Measurements from ENCODE around the gene SLC39A11.

Gene SLC39A11

GRCh38 chr17:72950242-72950931 is 142.1 kb downstream of the SLC39A11 start:
- no peak for TF ChIP-seq FOXM1 (IDR thresholded peaks at IDR 0.05; ENCODE audit: borderline replicate concordance, low read depth)
- no peak for TF ChIP-seq USF1 (IDR thresholded peaks at IDR 0.05)
- TF ChIP-seq YY1 (IDR thresholded peaks at IDR 0.05; ENCODE audit: low read depth), result no peak
- no peak for TF ChIP-seq EP300 (IDR thresholded peaks at IDR 0.05; ENCODE audit: borderline replicate concordance)
- no peak for TF ChIP-seq TAF1 (IDR thresholded peaks at IDR 0.05; ENCODE audit: low read depth)
- no peak for TF ChIP-seq MAX (IDR thresholded peaks at IDR 0.05)
- TF ChIP-seq CREB1 (IDR thresholded peaks at IDR 0.05; ENCODE audit: low read depth), result no peak
- no peak for TF ChIP-seq TCF12 (IDR thresholded peaks at IDR 0.05; ENCODE audit: low read depth)
- no peak for TF ChIP-seq ZBTB7A (IDR thresholded peaks at IDR 0.05; ENCODE audit: low read depth)
- no peak for TF ChIP-seq NFIC (IDR thresholded peaks at IDR 0.05)
- no peak for TF ChIP-seq REST (IDR thresholded peaks at IDR 0.05; ENCODE audit: low read depth)

- no peak for TF ChIP-seq CEBPB (IDR thresholded peaks at IDR 0.05)
Observed at GRCh38 chr17:72948115-72948514, 144.4 kb downstream of the SLC39A11 start.

GRCh38 chr17:72947475-72947874 is 145.0 kb downstream of the SLC39A11 start:
- no peak for TF ChIP-seq MAX (IDR thresholded peaks at IDR 0.05)
- no peak for TF ChIP-seq USF1 (IDR thresholded peaks at IDR 0.05)

GRCh38 chr17:72946696-72947095 is 145.8 kb downstream of the SLC39A11 start:
- TF ChIP-seq CEBPB (IDR thresholded peaks at IDR 0.05) (no peak), EGR1 (IDR thresholded peaks at IDR 0.05) (no peak), REST (IDR thresholded peaks at IDR 0.05; ENCODE audit: low read depth) (no peak), CREB1 (IDR thresholded peaks at IDR 0.05; ENCODE audit: low read depth) (no peak), FOXM1 (IDR thresholded peaks at IDR 0.05; ENCODE audit: borderline replicate concordance, low read depth) (no peak), EP300 (IDR thresholded peaks at IDR 0.05; ENCODE audit: borderline replicate concordance) (no peak), TAF1 (IDR thresholded peaks at IDR 0.05; ENCODE audit: low read depth) (no peak), YY1 (IDR thresholded peaks at IDR 0.05; ENCODE audit: low read depth) (no peak), ZBTB7A (IDR thresholded peaks at IDR 0.05; ENCODE audit: low read depth) (no peak), USF1 (IDR thresholded peaks at IDR 0.05) (no peak), NFIC (IDR thresholded peaks at IDR 0.05) (no peak), TCF12 (IDR thresholded peaks at IDR 0.05; ENCODE audit: low read depth) (no peak), RAD21 (IDR thresholded peaks at IDR 0.05; ENCODE audit: low read depth) (no peak), TEAD4 (IDR thresholded peaks at IDR 0.05) (no peak), MAX (IDR thresholded peaks at IDR 0.05) (no peak)

GRCh38 chr17:72946156-72946555 is 146.3 kb downstream of the SLC39A11 start:
- TF ChIP-seq EP300 (IDR thresholded peaks at IDR 0.05; ENCODE audit: borderline replicate concordance) (no peak), CEBPB (IDR thresholded peaks at IDR 0.05) (no peak), FOXM1 (IDR thresholded peaks at IDR 0.05; ENCODE audit: borderline replicate concordance, low read depth) (no peak), TEAD4 (IDR thresholded peaks at IDR 0.05) (no peak), CREB1 (IDR thresholded peaks at IDR 0.05; ENCODE audit: low read depth) (no peak), EGR1 (IDR thresholded peaks at IDR 0.05) (no peak), RAD21 (IDR thresholded peaks at IDR 0.05; ENCODE audit: low read depth) (no peak), REST (IDR thresholded peaks at IDR 0.05; ENCODE audit: low read depth) (no peak), TCF12 (IDR thresholded peaks at IDR 0.05; ENCODE audit: low read depth) (no peak), TAF1 (IDR thresholded peaks at IDR 0.05; ENCODE audit: low read depth) (no peak), ZBTB7A (IDR thresholded peaks at IDR 0.05; ENCODE audit: low read depth) (no peak), USF1 (IDR thresholded peaks at IDR 0.05) (no peak), NFIC (IDR thresholded peaks at IDR 0.05) (no peak), YY1 (IDR thresholded peaks at IDR 0.05; ENCODE audit: low read depth) (no peak), MAX (IDR thresholded peaks at IDR 0.05) (no peak)
